ENCODE data around the gene THAP2.
A peak's percentile ranks its signal among the peaks of the same experiment; 100 is the strongest.

Gene THAP2

GRCh38 chr12:71662849-71663560, 1.1 kb upstream of the THAP2 start:
- ChIA-PET CTCF (interaction anchor here (0.7 to 6.9 kb wide), 15 partner anchors 9 to 94 kb away, joined by 3 to 37 read pairs (median 5); partner anchors contain the start of genes RAB21 and TMEM19), POLR2A (interaction anchor here (0.9 to 2.6 kb wide), 4 partner anchors 20 to 84 kb away, joined by 3 to 34 read pairs (median 4); partner anchors contain the start of gene TMEM19)
- peak; percentile 46 for DNase-seq (ENCODE audit: extremely low spot score)
- no peak for TF ChIP-seq CTCF (IDR thresholded peaks at IDR 0.05; ENCODE audit: control extremely low read depth, extremely low read depth, low read depth, missing control alignments)

GRCh38 chr12:71664411-71665089, 449 bp downstream of the THAP2 start:
- DNase-seq (ENCODE audit: extremely low spot score), result no peak
- TF ChIP-seq CTCF (IDR thresholded peaks at IDR 0.05; ENCODE audit: control extremely low read depth, extremely low read depth, low read depth, missing control alignments), result no peak
- CTCF ChIA-PET, result interaction anchor here (0.7 to 6.9 kb wide), 10 partner anchors 8 to 107 kb away, joined by 3 to 37 read pairs (median 8); partner anchors contain the start of gene TMEM19
- POLR2A ChIA-PET, result interaction anchor here (0.6 to 2.6 kb wide), 4 partner anchors 21 to 132 kb away, joined by 3 to 34 read pairs (median 4); partner anchors contain the start of gene TMEM19

GRCh38 chr12:71665090-71665463, 976 bp downstream of the THAP2 start:
- ChIA-PET POLR2A (no interaction called here), CTCF (interaction anchor here (2.5 to 6.9 kb wide), 2 partner anchors 22 to 29 kb away, joined by 17 to 37 read pairs; partner anchors contain the start of gene TMEM19)
- no peak for DNase-seq (ENCODE audit: extremely low spot score)
- TF ChIP-seq CTCF (IDR thresholded peaks at IDR 0.05; ENCODE audit: control extremely low read depth, extremely low read depth, low read depth, missing control alignments), result no peak

GRCh38 chr12:71666259-71666658, 2.2 kb downstream of the THAP2 start:
- CTCF ChIA-PET, result interaction anchor here (5.1 kb wide), 1 partner anchor 20 kb away, joined by 31 read pairs; the partner anchor contains the start of gene TMEM19
- POLR2A ChIA-PET, result no interaction called here
- TF ChIP-seq CTCF (IDR thresholded peaks at IDR 0.05; ENCODE audit: control extremely low read depth, extremely low read depth, low read depth, missing control alignments), result no peak

GRCh38 chr12:71671311-71671710, 7.2 kb downstream of the THAP2 start:
- ChIA-PET CTCF (interaction anchor here (2.0 kb wide), 1 partner anchor 15 kb away, joined by 7 read pairs; the partner anchor contains the start of gene TMEM19), POLR2A (no interaction called here)
- no peak for TF ChIP-seq CTCF (IDR thresholded peaks at IDR 0.05; ENCODE audit: control extremely low read depth, extremely low read depth, low read depth, missing control alignments)
- DNase-seq (ENCODE audit: extremely low spot score), result no peak

More at GRCh38 chr12:71666259-71666658, 2.2 kb downstream of the THAP2 start:
- DNase-seq (ENCODE audit: extremely low spot score), result no peak

- POLR2A ChIA-PET, result no interaction called here
- CTCF ChIA-PET, result interaction anchor here (1.4 to 2.0 kb wide), 2 partner anchors 8 to 14 kb away, joined by 5 to 7 read pairs; partner anchors contain the start of genes THAP2, TMEM19 and ZFC3H1
- DNase-seq (ENCODE audit: extremely low spot score), result no peak
- no peak for TF ChIP-seq CTCF (IDR thresholded peaks at IDR 0.05; ENCODE audit: control extremely low read depth, extremely low read depth, low read depth, missing control alignments)
These were observed 7.7 kb downstream of the THAP2 start for GRCh38 chr12:71671816-71672215.
